H1 (cell line): ENCODE data around the gene DSTN. TPM values are rescaled to one million over a fixed set of nuclear protein-coding genes. Genes with fewer than 3 reads are reported as not detected.

ENCODE experiments used
- MAFK ChIP-seq: IDR thresholded peaks from 2 replicates; pipeline ENCODE4 v1.6.1; 2012; ENCODE audit warnings: low read depth, mild to moderate bottlenecking, improper control_type of control experiment, low read length
- RAD21 ChIP-seq, 2 experiments: IDR thresholded peaks in 1 of 2; conservative IDR thresholded peaks in 1 of 2; 2 replicates each; pipeline ENCODE4 v1.6.1; 2011; ENCODE audit warnings: low read depth in 2 of 2, low read length in 2 of 2, improper control_type of control experiment in 1 of 2, inconsistent platforms in 1 of 2, mild to moderate bottlenecking in 1 of 2, moderate library complexity in 1 of 2
- polyA plus RNA-seq, 7 experiments: library from polyadenylated mRNA; depleted of rRNA in 3 of 7; stranded (reverse) in 5 of 7; unstranded in 2 of 7; fragments of >200 nt in 5 of 7; fragments of 200-250 nt in 2 of 7; gene quantifications; 1 replicate in 5 of 7; 2 replicates in 1 of 7; 4 replicates in 1 of 7; pipeline versions ENCODE4 v1.2.1 to v1.2.3, GENCODE V29; 2011 to 2013; ENCODE audit warnings: missing spikeins in 2 of 7, mixed read lengths in 2 of 7
- total RNA-seq: library from RNA; stranded (reverse); fragmentation: NEBNext Ultra II Directional; extraction: Animal tissue kit (Norgen Biotek cat#: 25700); gene quantifications from 2 replicates; pipeline ENCODE4 v1.2.1, GENCODE V29; 2021
- TF ChIP-seq, protein P1 (sequence below): IDR thresholded peaks from 2 replicates; pipeline ENCODE4 v1.6.1; 2011; ENCODE audit warnings: low read length, improper control_type of control experiment

Gene DSTN
- total and polyA plus RNA-seq, 2 of the 8 experiments (the other 6 are each of a cell fraction or from before 2014, with no cell fraction given), result 43.3 to 208 TPM

DNA sequence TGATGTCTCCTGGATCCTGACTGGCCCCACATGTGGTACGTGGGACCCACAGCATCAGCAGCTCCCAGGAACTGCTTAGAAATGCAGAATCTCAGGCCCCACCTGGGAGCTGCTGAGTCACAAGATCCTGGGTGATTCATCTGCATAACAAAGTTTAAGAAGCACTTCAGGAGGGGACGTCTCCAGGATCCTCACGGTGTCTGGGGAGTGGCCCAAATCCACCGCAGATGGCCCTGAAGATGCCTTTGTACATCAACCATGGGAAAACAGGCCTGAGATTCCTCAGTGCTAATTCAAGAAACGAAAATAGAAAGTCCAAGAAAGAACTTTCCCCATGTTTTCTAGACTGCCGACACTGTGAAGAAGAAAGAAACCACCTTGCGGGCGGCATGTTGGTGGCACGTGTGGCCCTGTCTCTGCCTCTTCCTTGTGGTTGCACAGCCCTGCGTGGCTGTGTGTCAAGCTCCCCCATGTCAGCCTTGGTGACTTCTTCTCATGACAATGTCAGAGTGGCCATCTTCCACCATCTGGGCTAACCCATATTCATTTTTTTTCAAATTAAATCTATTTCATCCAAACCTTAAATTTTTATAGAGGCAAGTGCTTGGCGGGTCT lies 86.1 kb downstream of the DSTN start (continued):
- TF ChIP-seq, protein P1, sequence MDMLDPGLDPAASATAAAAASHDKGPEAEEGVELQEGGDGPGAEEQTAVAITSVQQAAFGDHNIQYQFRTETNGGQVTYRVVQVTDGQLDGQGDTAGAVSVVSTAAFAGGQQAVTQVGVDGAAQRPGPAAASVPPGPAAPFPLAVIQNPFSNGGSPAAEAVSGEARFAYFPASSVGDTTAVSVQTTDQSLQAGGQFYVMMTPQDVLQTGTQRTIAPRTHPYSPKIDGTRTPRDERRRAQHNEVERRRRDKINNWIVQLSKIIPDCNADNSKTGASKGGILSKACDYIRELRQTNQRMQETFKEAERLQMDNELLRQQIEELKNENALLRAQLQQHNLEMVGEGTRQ, result no peak
- no peak for TF ChIP-seq RAD21 (IDR thresholded peaks at IDR 0.05 in 1 of 2, conservative IDR thresholded peaks at IDR 0.05 in 1 of 2; ENCODE audit: low read depth in 2 of 2, low read length in 2 of 2)
- TF ChIP-seq MAFK, result peak; percentile 58; the same call in 1 of the 2 replicates
